Testis (tissue), 3 donors: Measurements from ENCODE around the gene ACYP1. TPM values are rescaled to one million over a fixed set of nuclear protein-coding genes. Genes with fewer than 3 reads are reported as not detected.

Experiments used
- DNase-seq: peaks from one replicate; pipeline ENCODE4 v3.0.0-alpha.2; 2019
- H3K27ac ChIP-seq, 2 donors: fragments of 200-600 bp; sonication (generic); one replicate each; pipeline ENCODE4 v1.5.1; 2019
- H3K27me3 ChIP-seq: fragments of 200-600 bp; sonication (generic); one replicate; pipeline ENCODE4 v1.5.1; 2019
- H3K36me3 ChIP-seq: fragments of 200-600 bp; sonication (generic); one replicate; pipeline ENCODE4 v1.5.1; 2017; ENCODE audit warnings: low read depth; ENCODE audit errors: missing control alignments
- H3K4me1 ChIP-seq: fragments of 200-600 bp; sonication (generic); one replicate; pipeline ENCODE4 v1.5.1; 2019
- H3K4me3 ChIP-seq, 2 donors: fragments of 200-600 bp; sonication (generic); one replicate each; pipeline ENCODE4 v1.5.1; 2017 to 2019
- H3K9me3 ChIP-seq: fragments of 200-600 bp; sonication (generic); one replicate; pipeline ENCODE4 v1.5.1; 2017
- CTCF ChIP-seq, 3 experiments: fragments of 450-650 bp in 2 of 3; fragments of 200-600 bp in 1 of 3; sonication (generic) in 1 of 3; IDR thresholded peaks; one replicate each; pipeline ENCODE4 v1.5.1; 2016 to 2019; ENCODE audit warnings: antibody characterized with exemption in 3 of 3, mild to moderate bottlenecking in 2 of 3, moderate library complexity in 1 of 3
- POLR2A ChIP-seq: fragments of 450-650 bp; IDR thresholded peaks from one replicate; pipeline ENCODE4 v1.6.1; 2017; ENCODE audit warnings: antibody characterized with exemption, mild to moderate bottlenecking, moderate library complexity
- WGBS, 2 donors: methylation state at CpG; one replicate each; pipeline ENCODE4 v1.1.5; 2018; 5-methylcytosine and 5-hydroxymethylcytosine counted together
- intact Hi-C: fragments of 100-400 bp; cut with DNase I; formaldehyde crosslinking; loops from one replicate; pipeline ENCODE4 v1.15.1; 2023; ENCODE audit warnings: low total_unique reads
- polyA plus RNA-seq: library from polyadenylated mRNA; stranded (reverse); fragments of 350-450 nt; fragmentation: Illumina TruSeq; extraction: RNeasy Lipid Tissue Mini Kit (QIAGEN cat#74804); gene quantifications from one replicate; pipeline ENCODE4 v1.2.3, GENCODE V29; 2014; ENCODE audit warnings: low read depth, low replicate concordance; ENCODE audit not compliant: insufficient read depth
- total RNA-seq, 2 donors: library from RNA; depleted of rRNA; stranded (reverse); fragments of >200 nt; gene quantifications; one replicate each; pipeline ENCODE4 v1.2.3, GENCODE V29; 2016

Gene ACYP1
- total and polyA plus RNA-seq, 3 donors from 2014 or later, result 20.1 to 38.8 (median 24.4) TPM

GRCh38 chr14:75053396-75054291, 10.2 kb downstream of the ACYP1 start:
- intact Hi-C loops, result no loop called here
- TF ChIP-seq POLR2A (no peak), CTCF (IDR thresholded peaks at IDR 0.05) (no peak)
- Histone ChIP-seq H3K4me3 (no peak overlapping the region), H3K4me1 (peaks cover 16% of the 10 kb centered on the region), H3K27me3 (no peaks in the 10 kb centered on the region), H3K27ac (no peak overlapping the region), H3K36me3 (no peaks in the 10 kb centered on the region), H3K9me3 (no peaks in the 10 kb centered on the region)
- 65 to 68% methylated on average over 5 of the region's 5 CpGs for WGBS, 2 donors
- DNase-seq, result no peak

GRCh38 chr14:75051556-75051899, 12.3 kb downstream of the ACYP1 start:
- H3K27ac ChIP-seq, result peak overlapping the region in 1 of 2 donors; percentile 94
- no peaks in the 10 kb centered on the region for H3K36me3 ChIP-seq
- H3K27me3 ChIP-seq, result no peaks in the 10 kb centered on the region
- intact Hi-C loops, result no loop called here
- peak overlapping the region; percentile 74 to 76 for H3K4me3 ChIP-seq
- 20 to 23% methylated on average over 5 of the region's 5 CpGs for WGBS, 2 donors
- DNase-seq, result no peak
- no peak for TF ChIP-seq CTCF (IDR thresholded peaks at IDR 0.05)
- no peak for TF ChIP-seq POLR2A
- peaks cover 17% of the 10 kb centered on the region for H3K4me1 ChIP-seq
- no peaks in the 10 kb centered on the region for H3K9me3 ChIP-seq

GRCh38 chr14:75050852-75051555, 12.8 kb downstream of the ACYP1 start, which contains the start of gene MLH3:
MLH3 (minus strand) TSS chr14:75051467; CDS start chr14:75049655, 1,812 bp downstream.
- H3K4me3 ChIP-seq, result peak within 1 kb of the TSS; percentile 74 to 76
- WGBS, 2 donors, result 0% methylated on average over 37 to 56 of the region's 59 CpGs
- H3K4me1 ChIP-seq, result peaks cover 17% of the 10 kb centered on the region
- no peak for TF ChIP-seq POLR2A
- no peak for TF ChIP-seq CTCF (IDR thresholded peaks at IDR 0.05)
- H3K27me3 ChIP-seq, result no peaks in the 10 kb centered on the region
- intact Hi-C loops, result no loop called here
- H3K36me3 ChIP-seq, result no peaks in the 10 kb centered on the region
- no peaks in the 10 kb centered on the region for H3K9me3 ChIP-seq
- peak; percentile 88 for DNase-seq
- peak within 1 kb of the TSS; percentile 80 to 94 for H3K27ac ChIP-seq

- Histone ChIP-seq H3K4me3 (no peak overlapping the region), H3K9me3 (no peaks in the 10 kb centered on the region), H3K36me3 (no peaks in the 10 kb centered on the region), H3K4me1 (peaks cover 17% of the 10 kb centered on the region), H3K27ac (no peak overlapping the region), H3K27me3 (no peaks in the 10 kb centered on the region)
- no peak for DNase-seq
- 83 to 87% methylated on average over 3 of the region's 3 CpGs for WGBS, 2 donors
- TF ChIP-seq CTCF (IDR thresholded peaks at IDR 0.05) (no peak), POLR2A (no peak)
- intact Hi-C loops, result no loop called here
Measured at GRCh38 chr14:75049731-75050201, 14.1 kb downstream of the ACYP1 start.
